CD4-positive, alpha-beta T cell treated with Interleukin-15 for 4 hours (primary cell): ENCODE measurements around the gene TMEM207.

Experiments used
- DNase-seq: peaks from one replicate; pipeline ENCODE4 v3.0.0-alpha.2; 2020; ENCODE audit warnings: low spot score

TMEM207 gene

GRCh38 chr3:190444006-190444405 is 5.7 kb downstream of the TMEM207 start:
- DNase-seq = no peak

GRCh38 chr3:190443257-190443656 is 6.4 kb downstream of the TMEM207 start:
- DNase-seq = no peak

GRCh38 chr3:190442240-190442639 is 7.5 kb downstream of the TMEM207 start:
- DNase-seq = no peak

- no peak for DNase-seq
Measured at GRCh38 chr3:190436331-190436730, 13.4 kb downstream of the TMEM207 start.

- no peak for DNase-seq
Measured at GRCh38 chr3:190435618-190436017, 14.1 kb downstream of the TMEM207 start.

- no peak for DNase-seq
Measured at GRCh38 chr3:190433626-190434025, 16.1 kb downstream of the TMEM207 start.

GRCh38 chr3:190432216-190432615 is 17.5 kb downstream of the TMEM207 start:
- no peak for DNase-seq

- no peak for DNase-seq
Measured at GRCh38 chr3:190430906-190431305, 18.8 kb downstream of the TMEM207 start.

GRCh38 chr3:190429681-190430080 is 20.0 kb downstream of the TMEM207 start:
- no peak for DNase-seq

- no peak for DNase-seq
Measured at GRCh38 chr3:190426806-190427507, 22.7 kb downstream of the TMEM207 start.

- DNase-seq = no peak
Measured at GRCh38 chr3:190425833-190426232, 23.9 kb downstream of the TMEM207 start.

- DNase-seq = peak; percentile 21
Measured at GRCh38 chr3:190424478-190425439, 24.9 kb downstream of the TMEM207 start.

GRCh38 chr3:190424108-190424477 is 25.6 kb downstream of the TMEM207 start:
- no peak for DNase-seq

GRCh38 chr3:190414297-190414696 is 35.4 kb downstream of the TMEM207 start:
- no peak for DNase-seq

GRCh38 chr3:190404715-190405114 is 45.0 kb downstream of the TMEM207 start:
- DNase-seq = no peak

- no peak for DNase-seq
Measured at GRCh38 chr3:190401963-190402362, 47.7 kb downstream of the TMEM207 start.

GRCh38 chr3:190399677-190400076 is 50.0 kb downstream of the TMEM207 start:
- DNase-seq = no peak

- no peak for DNase-seq
Measured at GRCh38 chr3:190397889-190398288, 51.8 kb downstream of the TMEM207 start.

GRCh38 chr3:190396001-190396400 is 53.7 kb downstream of the TMEM207 start:
- no peak for DNase-seq

GRCh38 chr3:190388703-190389102 is 61.0 kb downstream of the TMEM207 start:
- no peak for DNase-seq

- no peak for DNase-seq
Measured at GRCh38 chr3:190387578-190388213, 62.0 kb downstream of the TMEM207 start, which contains the start of gene CLDN16. CLDN16 (plus strand) TSS chr3:190388163; CDS start chr3:190388330, 167 bp downstream.
